GM23338 (cell line): ENCODE results near the gene SYT12. TPM values are rescaled to one million over a fixed set of nuclear protein-coding genes. Genes with fewer than 3 reads are reported as not detected.

Experiments used
- ATAC-seq: fragments of 200-7000 bp; cut with Tn5 transposase; 3 replicates; pipeline ENCODE4 v1.9.1; 2020
- DNase-seq: peaks from one replicate; pipeline ENCODE4 v3.0.0-alpha.2; 2015; ENCODE audit warnings: low spot score
- H2AFZ ChIP-seq: fragments of 200-600 bp; sonication (generic); 2 replicates; pipeline ENCODE4 v1.8.0; 2016; ENCODE audit warnings: antibody characterized with exemption, mild to moderate bottlenecking, moderate library complexity
- H3F3A ChIP-seq: fragments of 200-600 bp; sonication (generic); replicated peaks from 2 replicates; pipeline ENCODE4 v1.8.0; 2017; ENCODE audit warnings: antibody characterized with exemption, mixed run types, low read depth
- H3K27ac ChIP-seq: fragments of 200-600 bp; sonication (generic); 2 replicates; pipeline ENCODE4 v1.6.1; 2016; ENCODE audit warnings: low read depth
- H3K27me3 ChIP-seq: fragments of 200-600 bp; sonication (generic); 2 replicates; pipeline ENCODE4 v1.8.0; 2016; ENCODE audit warnings: mild to moderate bottlenecking, mixed run types, moderate library complexity; ENCODE audit not compliant: insufficient read depth
- H3K36me3 ChIP-seq: fragments of 200-600 bp; sonication (generic); 2 replicates; pipeline ENCODE4 v1.8.0; 2016; ENCODE audit warnings: mild to moderate bottlenecking; ENCODE audit not compliant: insufficient read depth
- H3K4me1 ChIP-seq: fragments of 200-600 bp; sonication (generic); 2 replicates; pipeline ENCODE4 v1.8.0; 2016; ENCODE audit warnings: mild to moderate bottlenecking, moderate library complexity; ENCODE audit not compliant: insufficient read depth
- H3K4me2 ChIP-seq: fragments of 200-600 bp; sonication (generic); 2 replicates; pipeline ENCODE4 v1.7.1; 2017; ENCODE audit warnings: mixed run types
- H3K4me3 ChIP-seq: fragments of 200-600 bp; sonication (generic); 2 replicates; pipeline ENCODE4 v1.6.1; 2016; ENCODE audit warnings: mixed run types
- H3K79me2 ChIP-seq: fragments of 200-600 bp; sonication (generic); replicated peaks from 2 replicates; pipeline ENCODE4 v1.8.0; 2017; ENCODE audit warnings: mild to moderate bottlenecking; ENCODE audit not compliant: insufficient read depth
- H3K9me2 ChIP-seq: fragments of 200-600 bp; sonication (generic); 2 replicates; pipeline ENCODE4 v1.8.0; 2017; ENCODE audit not compliant: insufficient read depth
- H4K20me1 ChIP-seq: fragments of 200-600 bp; sonication (generic); replicated peaks from 2 replicates; pipeline ENCODE4 v1.8.0; 2017; ENCODE audit warnings: mild to moderate bottlenecking; ENCODE audit not compliant: insufficient read depth
- H3K27ac Mint-ChIP-seq: 2 replicates; pipeline ENCODE4 v1.8.0; 2020; ENCODE audit warnings: inconsistent platforms, mild to moderate bottlenecking, moderate library complexity, mixed read lengths
- H3K27me3 Mint-ChIP-seq: 3 replicates; pipeline ENCODE4 v1.8.0; 2022; ENCODE audit warnings: low read depth, mild to moderate bottlenecking, moderate library complexity, mixed read lengths, inconsistent platforms; ENCODE audit not compliant: insufficient read depth, poor library complexity
- H3K36me3 Mint-ChIP-seq: 3 replicates; pipeline ENCODE4 v1.8.0; 2021; ENCODE audit warnings: low read depth, mild to moderate bottlenecking, inconsistent platforms, moderate library complexity, mixed read lengths
- H3K4me1 Mint-ChIP-seq: 3 replicates; pipeline ENCODE4 v1.8.0; 2020; ENCODE audit warnings: mild to moderate bottlenecking, inconsistent platforms, mixed read lengths
- H3K4me3 Mint-ChIP-seq: 3 replicates; pipeline ENCODE4 v1.8.0; 2021; ENCODE audit warnings: moderate library complexity, mild to moderate bottlenecking, inconsistent platforms, mixed read lengths
- H3K9me3 Mint-ChIP-seq: 3 replicates; pipeline ENCODE4 v1.8.0; 2020; ENCODE audit warnings: moderate library complexity, mild to moderate bottlenecking, inconsistent platforms, mixed read lengths
- CREB1 ChIP-seq: fragments of 250-450 bp; sonication (Bioruptor Pico); IDR thresholded peaks from 2 replicates; pipeline ENCODE4 v1.5.0; 2020; ENCODE audit warnings: low read depth, mild to moderate bottlenecking, moderate library complexity
- CTCF ChIP-seq, 2 experiments: fragments of 200-600 bp in 1 of 2; sonication (generic) in 1 of 2; conservative IDR thresholded peaks; 2 replicates each; pipeline versions ENCODE4 v1.5.1 to v1.6.1; 2016 to 2017; ENCODE audit warnings: antibody characterized with exemption in 2 of 2, low read depth in 2 of 2, mild to moderate bottlenecking in 2 of 2, moderate library complexity in 1 of 2
- EZH2 ChIP-seq: fragments of 200-600 bp; sonication (generic); IDR thresholded peaks from one replicate; pipeline ENCODE4 v1.8.0; 2017; ENCODE audit warnings: antibody characterized with exemption, mild to moderate bottlenecking, low read depth; ENCODE audit not compliant: unreplicated experiment
- EZH2phosphoT487 ChIP-seq: fragments of 200-600 bp; sonication (generic); IDR thresholded peaks from one replicate; pipeline ENCODE4 v1.8.1; 2018; ENCODE audit warnings: antibody characterized with exemption; ENCODE audit not compliant: unreplicated experiment
- JUNB ChIP-seq: IDR thresholded peaks from one replicate; pipeline ENCODE4 v1.6.1; 2016; ENCODE audit warnings: antibody characterized with exemption; ENCODE audit not compliant: unreplicated experiment
- NANOG ChIP-seq: IDR thresholded peaks from 2 replicates; pipeline ENCODE4 v1.6.1; 2016; ENCODE audit warnings: antibody characterized with exemption, borderline replicate concordance
- POLR2AphosphoS5 ChIP-seq: IDR thresholded peaks from 2 replicates; pipeline ENCODE4 v1.6.1; 2016; ENCODE audit warnings: antibody characterized with exemption, low read depth
- REST ChIP-seq: IDR thresholded peaks from one replicate; pipeline ENCODE4 v1.6.1; 2018; ENCODE audit warnings: antibody characterized with exemption; ENCODE audit not compliant: unreplicated experiment
- STAT1 ChIP-seq: IDR thresholded peaks from one replicate; pipeline ENCODE4 v1.6.1; 2016; ENCODE audit warnings: antibody characterized with exemption; ENCODE audit not compliant: unreplicated experiment
- ZNF114 ChIP-seq: fragments of 250-450 bp; sonication (Bioruptor Pico); IDR thresholded peaks from 2 replicates; pipeline ENCODE4 v1.5.0; 2020; ENCODE audit warnings: mild to moderate bottlenecking, moderate library complexity
- ZNF331 ChIP-seq: fragments of 250-450 bp; sonication (Bioruptor Pico); IDR thresholded peaks from 2 replicates; pipeline ENCODE4 v1.5.0; 2020; ENCODE audit warnings: low read depth, mild to moderate bottlenecking, moderate library complexity
- polyA plus RNA-seq: library from polyadenylated mRNA; unstranded; fragments of >200 nt; fragmentation: Nextera tagmentation; extraction: Ambion mirVana; gene quantifications from 2 replicates; pipeline ENCODE4 v1.2.1, GENCODE V29; 2016
- total RNA-seq: library from RNA; depleted of rRNA; stranded (reverse); fragments of >200 nt; shearing (Covaris generic); gene quantifications from 2 replicates; pipeline ENCODE4 v1.2.3, GENCODE V29; 2014
- TF ChIP-seq, protein P1 (sequence below): IDR thresholded peaks from 2 replicates; pipeline ENCODE4 v1.6.1; 2016; ENCODE audit warnings: antibody characterized with exemption
- TF ChIP-seq, protein P2 (sequence below): fragments of 250-450 bp; sonication (Bioruptor Pico); IDR thresholded peaks from 2 replicates; pipeline ENCODE4 v1.5.0; 2020; ENCODE audit warnings: mild to moderate bottlenecking, moderate library complexity

SYT12 gene
- total and polyA plus RNA-seq, 2 experiments from 2014 or later = 0.92 to 2.5 TPM

DNA sequence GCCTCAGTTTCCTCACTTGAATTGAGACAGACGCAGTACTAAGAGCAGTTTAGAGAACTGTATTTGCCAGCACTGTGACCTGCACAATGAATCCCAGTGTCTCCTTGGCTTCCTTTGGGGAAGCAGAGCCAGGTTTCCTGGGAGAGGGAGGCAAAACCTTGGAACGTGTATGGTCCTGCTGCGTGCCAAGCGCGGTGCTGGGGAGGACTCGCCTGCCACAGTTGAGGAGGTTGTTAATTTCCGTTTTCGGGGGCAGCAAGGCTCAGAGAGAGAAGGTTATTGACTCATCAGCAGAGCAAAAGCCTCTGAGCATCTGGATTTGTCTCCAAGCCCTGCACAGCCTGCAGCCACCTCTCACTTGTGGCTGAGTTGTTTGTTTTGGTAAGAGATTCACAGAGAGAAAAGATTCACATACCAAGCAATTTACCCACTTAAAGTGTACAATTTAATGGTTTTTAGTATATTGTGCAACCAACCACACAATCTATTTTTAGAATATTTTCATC is 10.8 kb downstream of the SYT12 start:
- H3K27ac ChIP-seq = no peak overlapping the region
- no peaks in the 10 kb centered on the region for H3F3A ChIP-seq
- ATAC-seq = no peak
- peaks cover 6% of the 10 kb centered on the region; the same call in 1 of the 2 replicates for H3K4me1 ChIP-seq
- no peaks in the 10 kb centered on the region for H3K9me2 ChIP-seq
- Mint-ChIP-seq H3K36me3 (no peaks in the 10 kb centered on the region), H3K9me3 (no peaks in the 10 kb centered on the region), H3K4me3 (no peak overlapping the region), H3K4me1 (peaks cover 14% of the 10 kb centered on the region), H3K27ac (no peak overlapping the region), H3K27me3 (peaks cover 13% of the 10 kb centered on the region)
- no peaks in the 10 kb centered on the region for H3K79me2 ChIP-seq
- H3K4me2 ChIP-seq = no peak overlapping the region
- H4K20me1 ChIP-seq = no peaks in the 10 kb centered on the region
- no peak overlapping the region for H2AFZ ChIP-seq
- H3K27me3 ChIP-seq = no peaks in the 10 kb centered on the region
- no peak overlapping the region for H3K4me3 ChIP-seq
- no peaks in the 10 kb centered on the region for H3K36me3 ChIP-seq
- TF ChIP-seq EZH2phosphoT487 (no peak), POLR2AphosphoS5 (no peak), CTCF (conservative IDR thresholded peaks at IDR 0.05; ENCODE audit: low read depth in 2 of 2) (no peak), ZNF331 (CRISPR knock-in tag) (no peak), CREB1 (CRISPR knock-in tag) (no peak), STAT1 (no peak), NANOG (no peak), ZNF114 (CRISPR knock-in tag) (no peak), EZH2 (no peak), JUNB (no peak), REST (no peak)
- TF ChIP-seq, protein P1, sequence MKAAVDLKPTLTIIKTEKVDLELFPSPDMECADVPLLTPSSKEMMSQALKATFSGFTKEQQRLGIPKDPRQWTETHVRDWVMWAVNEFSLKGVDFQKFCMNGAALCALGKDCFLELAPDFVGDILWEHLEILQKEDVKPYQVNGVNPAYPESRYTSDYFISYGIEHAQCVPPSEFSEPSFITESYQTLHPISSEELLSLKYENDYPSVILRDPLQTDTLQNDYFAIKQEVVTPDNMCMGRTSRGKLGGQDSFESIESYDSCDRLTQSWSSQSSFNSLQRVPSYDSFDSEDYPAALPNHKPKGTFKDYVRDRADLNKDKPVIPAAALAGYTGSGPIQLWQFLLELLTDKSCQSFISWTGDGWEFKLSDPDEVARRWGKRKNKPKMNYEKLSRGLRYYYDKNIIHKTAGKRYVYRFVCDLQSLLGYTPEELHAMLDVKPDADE = no peak
- TF ChIP-seq, protein P2, sequence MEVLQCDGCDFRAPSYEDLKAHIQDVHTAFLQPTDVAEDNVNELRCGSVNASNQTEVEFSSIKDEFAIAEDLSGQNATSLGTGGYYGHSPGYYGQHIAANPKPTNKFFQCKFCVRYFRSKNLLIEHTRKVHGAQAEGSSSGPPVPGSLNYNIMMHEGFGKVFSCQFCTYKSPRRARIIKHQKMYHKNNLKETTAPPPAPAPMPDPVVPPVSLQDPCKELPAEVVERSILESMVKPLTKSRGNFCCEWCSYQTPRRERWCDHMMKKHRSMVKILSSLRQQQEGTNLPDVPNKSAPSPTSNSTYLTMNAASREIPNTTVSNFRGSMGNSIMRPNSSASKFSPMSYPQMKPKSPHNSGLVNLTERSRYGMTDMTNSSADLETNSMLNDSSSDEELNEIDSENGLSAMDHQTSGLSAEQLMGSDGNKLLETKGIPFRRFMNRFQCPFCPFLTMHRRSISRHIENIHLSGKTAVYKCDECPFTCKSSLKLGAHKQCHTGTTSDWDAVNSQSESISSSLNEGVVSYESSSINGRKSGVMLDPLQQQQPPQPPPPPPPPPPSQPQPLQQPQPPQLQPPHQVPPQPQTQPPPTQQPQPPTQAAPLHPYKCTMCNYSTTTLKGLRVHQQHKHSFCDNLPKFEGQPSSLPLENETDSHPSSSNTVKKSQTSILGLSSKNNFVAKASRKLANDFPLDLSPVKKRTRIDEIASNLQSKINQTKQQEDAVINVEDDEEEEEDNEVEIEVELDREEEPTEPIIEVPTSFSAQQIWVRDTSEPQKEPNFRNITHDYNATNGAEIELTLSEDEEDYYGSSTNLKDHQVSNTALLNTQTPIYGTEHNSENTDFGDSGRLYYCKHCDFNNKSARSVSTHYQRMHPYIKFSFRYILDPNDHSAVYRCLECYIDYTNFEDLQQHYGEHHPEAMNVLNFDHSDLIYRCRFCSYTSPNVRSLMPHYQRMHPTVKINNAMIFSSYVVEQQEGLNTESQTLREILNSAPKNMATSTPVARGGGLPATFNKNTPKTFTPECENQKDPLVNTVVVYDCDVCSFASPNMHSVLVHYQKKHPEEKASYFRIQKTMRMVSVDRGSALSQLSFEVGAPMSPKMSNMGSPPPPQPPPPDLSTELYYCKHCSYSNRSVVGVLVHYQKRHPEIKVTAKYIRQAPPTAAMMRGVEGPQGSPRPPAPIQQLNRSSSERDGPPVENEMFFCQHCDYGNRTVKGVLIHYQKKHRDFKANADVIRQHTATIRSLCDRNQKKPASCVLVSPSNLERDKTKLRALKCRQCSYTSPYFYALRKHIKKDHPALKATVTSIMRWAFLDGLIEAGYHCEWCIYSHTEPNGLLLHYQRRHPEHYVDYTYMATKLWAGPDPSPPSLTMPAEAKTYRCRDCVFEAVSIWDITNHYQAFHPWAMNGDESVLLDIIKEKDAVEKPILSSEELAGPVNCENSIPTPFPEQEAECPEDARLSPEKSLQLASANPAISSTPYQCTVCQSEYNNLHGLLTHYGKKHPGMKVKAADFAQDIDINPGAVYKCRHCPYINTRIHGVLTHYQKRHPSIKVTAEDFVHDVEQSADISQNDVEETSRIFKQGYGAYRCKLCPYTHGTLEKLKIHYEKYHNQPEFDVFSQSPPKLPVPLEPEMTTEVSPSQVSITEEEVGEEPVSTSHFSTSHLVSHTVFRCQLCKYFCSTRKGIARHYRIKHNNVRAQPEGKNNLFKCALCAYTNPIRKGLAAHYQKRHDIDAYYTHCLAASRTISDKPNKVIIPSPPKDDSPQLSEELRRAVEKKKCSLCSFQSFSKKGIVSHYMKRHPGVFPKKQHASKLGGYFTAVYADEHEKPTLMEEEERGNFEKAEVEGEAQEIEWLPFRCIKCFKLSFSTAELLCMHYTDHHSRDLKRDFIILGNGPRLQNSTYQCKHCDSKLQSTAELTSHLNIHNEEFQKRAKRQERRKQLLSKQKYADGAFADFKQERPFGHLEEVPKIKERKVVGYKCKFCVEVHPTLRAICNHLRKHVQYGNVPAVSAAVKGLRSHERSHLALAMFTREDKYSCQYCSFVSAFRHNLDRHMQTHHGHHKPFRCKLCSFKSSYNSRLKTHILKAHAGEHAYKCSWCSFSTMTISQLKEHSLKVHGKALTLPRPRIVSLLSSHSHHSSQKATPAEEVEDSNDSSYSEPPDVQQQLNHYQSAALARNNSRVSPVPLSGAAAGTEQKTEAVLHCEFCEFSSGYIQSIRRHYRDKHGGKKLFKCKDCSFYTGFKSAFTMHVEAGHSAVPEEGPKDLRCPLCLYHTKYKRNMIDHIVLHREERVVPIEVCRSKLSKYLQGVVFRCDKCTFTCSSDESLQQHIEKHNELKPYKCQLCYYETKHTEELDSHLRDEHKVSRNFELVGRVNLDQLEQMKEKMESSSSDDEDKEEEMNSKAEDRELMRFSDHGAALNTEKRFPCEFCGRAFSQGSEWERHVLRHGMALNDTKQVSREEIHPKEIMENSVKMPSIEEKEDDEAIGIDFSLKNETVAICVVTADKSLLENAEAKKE = no peak
- DNase-seq = no peak
